ENCODE measurements around the gene CRABP2.

CRABP2 gene

GRCh38 chr1:156689035-156689952 lies 16.1 kb downstream of the CRABP2 start:
- DNase-seq: peak; percentile 82

- DNase-seq: no peak
Observed at GRCh38 chr1:156684227-156684782, 21.1 kb downstream of the CRABP2 start.

GRCh38 chr1:156682166-156682890 lies 23.1 kb downstream of the CRABP2 start:
- no peak for DNase-seq

GRCh38 chr1:156681196-156681960 lies 24.0 kb downstream of the CRABP2 start:
- DNase-seq: no peak

- DNase-seq: no peak
Observed at GRCh38 chr1:156680056-156680455, 25.3 kb downstream of the CRABP2 start.

- DNase-seq: peak; percentile 38
Observed at GRCh38 chr1:156677616-156678596, 27.5 kb downstream of the CRABP2 start.

GRCh38 chr1:156676820-156677615 lies 28.4 kb downstream of the CRABP2 start, which contains the start of gene NES:
NES (minus strand) TSS chr1:156677407; CDS start chr1:156677264, 143 bp downstream.
- peak; percentile 83 for DNase-seq

GRCh38 chr1:156676114-156676819 lies 29.1 kb downstream of the CRABP2 start:
- DNase-seq: no peak

GRCh38 chr1:156675210-156676113 lies 29.9 kb downstream of the CRABP2 start:
- DNase-seq: no peak

- no peak for DNase-seq
Observed at GRCh38 chr1:156673387-156674121, 31.8 kb downstream of the CRABP2 start.

GRCh38 chr1:156671804-156672203 lies 33.6 kb downstream of the CRABP2 start:
- DNase-seq: no peak

- no peak for DNase-seq
Observed at GRCh38 chr1:156670791-156671190, 34.6 kb downstream of the CRABP2 start.

- no peak for DNase-seq
Observed at GRCh38 chr1:156670359-156670758, 35.0 kb downstream of the CRABP2 start.

- DNase-seq: no peak
Observed at GRCh38 chr1:156669794-156670193, 35.6 kb downstream of the CRABP2 start.

- DNase-seq: no peak
Observed at GRCh38 chr1:156668801-156669637, 36.4 kb downstream of the CRABP2 start.

GRCh38 chr1:156667968-156668709 lies 37.2 kb downstream of the CRABP2 start:
- DNase-seq: no peak

GRCh38 chr1:156667610-156667967 lies 37.8 kb downstream of the CRABP2 start:
- no peak for DNase-seq

All from DMS153 (cell line).